ENCODE results near the gene BRCA2.

The BRCA2 gene

DNA sequence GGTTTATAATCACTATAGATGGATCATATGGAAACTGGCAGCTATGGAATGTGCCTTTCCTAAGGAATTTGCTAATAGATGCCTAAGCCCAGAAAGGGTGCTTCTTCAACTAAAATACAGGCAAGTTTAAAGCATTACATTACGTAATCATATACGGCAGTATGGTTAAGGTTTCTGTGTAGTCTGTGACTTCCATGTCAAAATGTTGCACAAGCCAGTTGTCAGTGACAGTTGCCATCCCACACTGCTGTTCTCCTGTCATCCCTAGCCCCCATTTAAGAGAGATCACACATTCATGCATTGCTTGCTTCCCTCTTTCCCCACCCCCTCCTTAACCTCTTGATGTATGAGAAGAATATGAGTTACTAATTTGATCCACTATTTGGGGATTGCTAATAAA, 47.3 kb downstream of the BRCA2 start:
- TF ChIP-seq, protein P1, sequence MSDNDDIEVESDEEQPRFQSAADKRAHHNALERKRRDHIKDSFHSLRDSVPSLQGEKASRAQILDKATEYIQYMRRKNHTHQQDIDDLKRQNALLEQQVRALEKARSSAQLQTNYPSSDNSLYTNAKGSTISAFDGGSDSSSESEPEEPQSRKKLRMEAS (IDR thresholded peaks at IDR 0.05; ENCODE audit: low read depth, low read length) = peak; percentile 63; the same call in 1 of the 2 replicates
- TF ChIP-seq, protein P2, sequence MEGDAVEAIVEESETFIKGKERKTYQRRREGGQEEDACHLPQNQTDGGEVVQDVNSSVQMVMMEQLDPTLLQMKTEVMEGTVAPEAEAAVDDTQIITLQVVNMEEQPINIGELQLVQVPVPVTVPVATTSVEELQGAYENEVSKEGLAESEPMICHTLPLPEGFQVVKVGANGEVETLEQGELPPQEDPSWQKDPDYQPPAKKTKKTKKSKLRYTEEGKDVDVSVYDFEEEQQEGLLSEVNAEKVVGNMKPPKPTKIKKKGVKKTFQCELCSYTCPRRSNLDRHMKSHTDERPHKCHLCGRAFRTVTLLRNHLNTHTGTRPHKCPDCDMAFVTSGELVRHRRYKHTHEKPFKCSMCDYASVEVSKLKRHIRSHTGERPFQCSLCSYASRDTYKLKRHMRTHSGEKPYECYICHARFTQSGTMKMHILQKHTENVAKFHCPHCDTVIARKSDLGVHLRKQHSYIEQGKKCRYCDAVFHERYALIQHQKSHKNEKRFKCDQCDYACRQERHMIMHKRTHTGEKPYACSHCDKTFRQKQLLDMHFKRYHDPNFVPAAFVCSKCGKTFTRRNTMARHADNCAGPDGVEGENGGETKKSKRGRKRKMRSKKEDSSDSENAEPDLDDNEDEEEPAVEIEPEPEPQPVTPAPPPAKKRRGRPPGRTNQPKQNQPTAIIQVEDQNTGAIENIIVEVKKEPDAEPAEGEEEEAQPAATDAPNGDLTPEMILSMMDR (IDR thresholded peaks at IDR 0.05; ENCODE audit: low read depth, low read length) = no peak
- no peak for TF ChIP-seq POLR2A (IDR thresholded peaks at IDR 0.05; ENCODE audit: extremely low read depth, insufficient read length)
- peak; percentile 55; the same call in 1 of the 2 replicates for TF ChIP-seq MYC (IDR thresholded peaks at IDR 0.05; ENCODE audit: low read depth, low read length)
- peak; percentile 90 for DNase-seq (ENCODE audit: low read depth)
- no peak overlapping the region for H3K4me3 ChIP-seq (ENCODE audit: low read depth, low read length)

DNA sequence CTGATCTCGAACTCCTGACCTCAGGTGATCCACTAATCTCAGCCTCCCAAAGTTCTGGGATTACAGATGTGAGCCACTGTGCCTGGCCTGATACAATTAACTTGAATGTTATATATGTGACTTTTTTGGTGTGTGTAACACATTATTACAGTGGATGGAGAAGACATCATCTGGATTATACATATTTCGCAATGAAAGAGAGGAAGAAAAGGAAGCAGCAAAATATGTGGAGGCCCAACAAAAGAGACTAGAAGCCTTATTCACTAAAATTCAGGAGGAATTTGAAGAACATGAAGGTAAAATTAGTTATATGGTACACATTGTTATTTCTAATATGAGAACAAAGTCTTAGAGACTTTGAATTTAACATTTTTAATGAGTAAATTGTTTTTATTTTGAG, 55.5 kb downstream of the BRCA2 start:
- TF ChIP-seq, protein P2 (IDR thresholded peaks at IDR 0.05; ENCODE audit: low read depth, low read length) = no peak
- TF ChIP-seq POLR2A (IDR thresholded peaks at IDR 0.05; ENCODE audit: extremely low read depth, insufficient read length) = no peak
- TF ChIP-seq MYC (IDR thresholded peaks at IDR 0.05; ENCODE audit: low read depth, low read length) = no peak
- TF ChIP-seq, protein P1 (IDR thresholded peaks at IDR 0.05; ENCODE audit: low read depth, low read length) = no peak
- DNase-seq (ENCODE audit: low read depth) = no peak
- H3K4me3 ChIP-seq (ENCODE audit: low read depth, low read length) = no peak overlapping the region

DNA sequence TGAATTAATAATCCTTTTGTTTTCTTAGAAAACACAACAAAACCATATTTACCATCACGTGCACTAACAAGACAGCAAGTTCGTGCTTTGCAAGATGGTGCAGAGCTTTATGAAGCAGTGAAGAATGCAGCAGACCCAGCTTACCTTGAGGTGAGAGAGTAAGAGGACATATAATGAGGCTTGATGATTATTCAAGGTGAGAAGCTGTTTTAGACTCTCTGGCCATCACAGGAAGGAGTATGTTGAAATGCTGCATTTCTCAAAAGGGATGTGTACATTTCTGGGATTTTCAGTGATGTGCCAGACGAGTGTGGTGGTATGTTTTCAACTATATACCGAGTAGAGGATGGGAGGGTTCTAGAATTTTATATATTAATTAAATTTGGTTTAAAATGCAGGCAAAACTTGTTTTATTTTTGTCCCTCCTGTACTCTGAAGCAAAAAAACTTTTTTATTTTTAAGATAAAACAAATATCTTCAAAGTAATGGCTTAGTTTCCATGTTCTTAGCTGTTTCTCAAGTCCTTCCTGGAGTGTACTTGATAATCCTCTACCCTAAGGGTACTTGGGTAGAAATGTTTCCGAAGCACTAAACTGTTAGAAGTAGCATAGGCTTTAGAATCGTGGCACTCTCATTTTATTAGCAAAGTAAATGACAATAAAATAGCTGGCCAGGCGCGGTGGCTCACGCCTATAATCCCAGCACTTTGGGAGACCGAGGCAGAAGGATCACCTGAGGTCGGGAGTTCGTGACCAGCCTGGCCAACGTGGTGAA, 61.5 kb downstream of the BRCA2 start:
- no peak for DNase-seq (ENCODE audit: low read depth)
- TF ChIP-seq, protein P1 (IDR thresholded peaks at IDR 0.05; ENCODE audit: low read depth, low read length) = no peak
- TF ChIP-seq, protein P2 (IDR thresholded peaks at IDR 0.05; ENCODE audit: low read depth, low read length) = no peak
- TF ChIP-seq MYC (IDR thresholded peaks at IDR 0.05; ENCODE audit: low read depth, low read length) (no peak), POLR2A (IDR thresholded peaks at IDR 0.05; ENCODE audit: extremely low read depth, insufficient read length) (no peak)

DNA sequence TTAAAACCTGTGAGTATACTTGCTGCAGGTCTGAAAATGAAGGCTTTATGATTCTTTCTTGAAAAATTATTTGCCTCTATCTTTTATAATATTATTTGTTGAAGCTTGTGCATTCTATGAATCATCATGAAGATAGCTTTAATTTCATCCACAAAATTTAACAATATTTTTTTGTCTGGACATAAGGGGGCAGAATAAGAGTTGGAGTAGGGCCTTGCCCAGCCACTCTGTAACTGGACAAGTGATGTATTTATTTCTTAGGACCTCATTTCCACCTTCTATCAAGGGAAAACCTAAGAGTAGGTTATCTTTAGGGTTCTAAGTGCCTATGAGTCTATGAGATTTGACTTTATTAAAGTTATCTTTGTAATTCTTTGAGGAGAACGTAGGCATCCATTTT, 62.7 kb downstream of the BRCA2 start:
- no peak overlapping the region for H3K4me3 ChIP-seq (ENCODE audit: low read depth, low read length)
- no peak for TF ChIP-seq MYC (IDR thresholded peaks at IDR 0.05; ENCODE audit: low read depth, low read length)
- no peak for TF ChIP-seq POLR2A (IDR thresholded peaks at IDR 0.05; ENCODE audit: extremely low read depth, insufficient read length)
- TF ChIP-seq, protein P2 (IDR thresholded peaks at IDR 0.05; ENCODE audit: low read depth, low read length) = no peak
- TF ChIP-seq, protein P1 (IDR thresholded peaks at IDR 0.05; ENCODE audit: low read depth, low read length) = no peak
- DNase-seq (ENCODE audit: low read depth) = no peak

More for the DNA sequence above, 61.5 kb downstream of the BRCA2 start:
- no peak overlapping the region for H3K4me3 ChIP-seq (ENCODE audit: low read depth, low read length)

DNA sequence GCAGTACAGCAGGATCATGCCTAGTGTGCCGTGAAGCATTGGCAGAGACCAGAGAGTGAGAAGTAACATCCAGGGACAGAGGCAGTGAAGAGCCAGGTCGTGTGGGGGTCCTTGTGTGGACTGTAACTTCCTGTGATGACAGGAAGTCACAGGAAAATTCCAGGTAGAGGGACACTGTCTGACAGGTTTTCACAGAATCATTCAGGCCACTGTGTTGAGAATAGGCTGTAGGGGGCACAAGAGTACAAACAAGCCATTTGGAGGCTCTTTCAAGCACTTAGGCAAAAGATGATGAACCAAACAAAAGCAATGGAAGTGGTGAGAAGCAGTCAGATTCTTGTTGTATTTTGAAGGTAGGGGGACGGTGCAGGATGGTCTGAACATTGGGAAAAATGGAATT, 66.2 kb downstream of the BRCA2 start:
- peak; percentile 44 for DNase-seq (ENCODE audit: low read depth)
- H3K4me3 ChIP-seq (ENCODE audit: low read depth, low read length) = no peak overlapping the region
- TF ChIP-seq, protein P1 (IDR thresholded peaks at IDR 0.05; ENCODE audit: low read depth, low read length) = no peak
- TF ChIP-seq, protein P2 (IDR thresholded peaks at IDR 0.05; ENCODE audit: low read depth, low read length) = peak; percentile 47
- no peak for TF ChIP-seq POLR2A (IDR thresholded peaks at IDR 0.05; ENCODE audit: extremely low read depth, insufficient read length)

All from NB4 (cell line).